Transverse colon (tissue), 4 donors: ENCODE data around the gene HIVEP1. TPM values are rescaled to one million over a fixed set of nuclear protein-coding genes. Genes with fewer than 3 reads are reported as not detected.

Experiments
- DNase-seq: peaks from one replicate; pipeline ENCODE4 v3.0.0-alpha.2; 2019
- H3K27ac ChIP-seq, 4 donors: fragments of 200-600 bp; sonication (generic); 2 replicates each; pipeline ENCODE4 v1.5.1; 2016 to 2018; ENCODE audit warnings: inconsistent platforms in 4 of 4
- H3K27me3 ChIP-seq: fragments of 200-600 bp; sonication (generic); 2 replicates; pipeline ENCODE4 v1.5.1; 2017; ENCODE audit warnings: inconsistent platforms
- H3K36me3 ChIP-seq, 4 donors: fragments of 200-600 bp; sonication (generic); 2 replicates each; pipeline ENCODE4 v1.5.1; 2017 to 2019; ENCODE audit warnings: inconsistent platforms in 4 of 4
- H3K4me1 ChIP-seq, 4 donors: fragments of 200-600 bp; sonication (generic); 2 replicates each; pipeline ENCODE4 v1.5.1; 2017 to 2020; ENCODE audit warnings: inconsistent platforms in 4 of 4
- H3K4me3 ChIP-seq, 4 donors: fragments of 200-600 bp; sonication (generic); 1 replicate in 1 of 4; 2 replicates in 3 of 4; pipeline versions ENCODE4 v1.5.1 to v1.6.1; 2017 to 2019; ENCODE audit warnings: inconsistent platforms in 4 of 4
- H3K9me3 ChIP-seq, 2 donors: fragments of 200-600 bp; sonication (generic); 2 replicates each; pipeline ENCODE4 v1.5.1; 2017 to 2019; ENCODE audit warnings: inconsistent platforms in 2 of 2
- EP300 ChIP-seq: sonication (generic); formaldehyde crosslinking; IDR thresholded peaks from one replicate; pipeline ENCODE4 v1.6.1; 2017; ENCODE audit warnings: antibody characterized with exemption, low read depth
- POLR2A ChIP-seq: fragments of 450-650 bp; IDR thresholded peaks from one replicate; pipeline ENCODE4 v1.6.1; 2016; ENCODE audit warnings: antibody characterized with exemption, mild to moderate bottlenecking, moderate library complexity
- POLR2AphosphoS5 ChIP-seq, 3 donors: sonication (generic); formaldehyde crosslinking; IDR thresholded peaks; one replicate each; pipeline ENCODE4 v1.6.1; 2016; ENCODE audit warnings: antibody characterized with exemption in 3 of 3
- WGBS, 2 donors: methylation state at CpG; one replicate each; pipeline ENCODE4 v1.1.5; 2018; ENCODE audit warnings: low coverage in 1 of 2; 5-methylcytosine and 5-hydroxymethylcytosine counted together
- in situ Hi-C, 4 donors: fragments of 200-750 bp; cut with MboI; loops; one replicate each; pipeline versions ENCODE4 v1.15.0 to v1.15.1; 2017; ENCODE audit warnings: low sequenced_read_pairs in 3 of 4, low pct_ligation_motif_present in 1 of 4, low pct_unique_long_range_greater_than_20kb in 1 of 4
- intact Hi-C: fragments of 100-400 bp; cut with DNase I; formaldehyde crosslinking; loops from one replicate; pipeline ENCODE4 v1.15.1; 2023; ENCODE audit warnings: low total_unique reads
- total RNA-seq, 4 donors: library from RNA; depleted of rRNA; stranded (reverse); fragments of >200 nt; gene quantifications; one replicate each; pipeline ENCODE4 v1.1.0, GENCODE V29; 2016
- TF ChIP-seq, protein P1 (sequence below), 5 experiments: fragments of 200-600 bp in 3 of 5; fragments of 450-650 bp in 2 of 5; sonication (generic) in 3 of 5; IDR thresholded peaks; 1 replicate in 2 of 5; 2 replicates in 3 of 5; pipeline ENCODE4 v1.5.1; 2016 to 2017; ENCODE audit warnings: antibody characterized with exemption in 5 of 5, inconsistent platforms in 3 of 5, mild to moderate bottlenecking in 2 of 5, moderate library complexity in 1 of 5

HIVEP1 gene
- total RNA-seq, 4 donors from 2014 or later, result 18.9 to 90.9 (median 30.5) TPM

DNA sequence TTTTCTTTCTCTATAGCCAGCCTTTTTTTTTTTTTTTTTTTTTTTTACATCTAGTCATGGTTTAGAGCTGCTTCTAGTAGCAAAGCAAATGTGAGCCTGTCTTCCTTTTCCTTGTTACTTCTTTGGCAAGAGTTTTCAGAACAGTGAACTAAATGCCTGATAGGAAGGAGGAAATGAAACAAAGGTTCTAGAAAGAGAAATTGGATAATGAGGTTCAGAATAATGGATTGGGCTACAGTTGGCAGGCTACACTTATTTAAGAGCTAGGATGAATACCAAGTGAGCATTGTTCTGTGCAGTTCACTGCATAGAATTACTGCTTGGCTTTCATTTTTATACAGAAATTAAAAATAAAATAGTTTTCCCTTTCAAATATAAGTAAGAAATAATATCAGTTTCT, 78.6 kb downstream of the HIVEP1 start:
- Histone ChIP-seq H3K27ac (no peak overlapping the region), H3K4me3 (no peak overlapping the region), H3K4me1 (peaks cover 0 to 14% (median 0%) of the 10 kb centered on the region in 4 donors), H3K9me3 (no peaks in the 10 kb centered on the region), H3K27me3 (no peaks in the 10 kb centered on the region), H3K36me3 (no peaks in the 10 kb centered on the region)
- TF ChIP-seq POLR2A (no peak), EP300 (no peak), POLR2AphosphoS5 (IDR thresholded peaks at IDR 0.05) (no peak)
- TF ChIP-seq, protein P1, sequence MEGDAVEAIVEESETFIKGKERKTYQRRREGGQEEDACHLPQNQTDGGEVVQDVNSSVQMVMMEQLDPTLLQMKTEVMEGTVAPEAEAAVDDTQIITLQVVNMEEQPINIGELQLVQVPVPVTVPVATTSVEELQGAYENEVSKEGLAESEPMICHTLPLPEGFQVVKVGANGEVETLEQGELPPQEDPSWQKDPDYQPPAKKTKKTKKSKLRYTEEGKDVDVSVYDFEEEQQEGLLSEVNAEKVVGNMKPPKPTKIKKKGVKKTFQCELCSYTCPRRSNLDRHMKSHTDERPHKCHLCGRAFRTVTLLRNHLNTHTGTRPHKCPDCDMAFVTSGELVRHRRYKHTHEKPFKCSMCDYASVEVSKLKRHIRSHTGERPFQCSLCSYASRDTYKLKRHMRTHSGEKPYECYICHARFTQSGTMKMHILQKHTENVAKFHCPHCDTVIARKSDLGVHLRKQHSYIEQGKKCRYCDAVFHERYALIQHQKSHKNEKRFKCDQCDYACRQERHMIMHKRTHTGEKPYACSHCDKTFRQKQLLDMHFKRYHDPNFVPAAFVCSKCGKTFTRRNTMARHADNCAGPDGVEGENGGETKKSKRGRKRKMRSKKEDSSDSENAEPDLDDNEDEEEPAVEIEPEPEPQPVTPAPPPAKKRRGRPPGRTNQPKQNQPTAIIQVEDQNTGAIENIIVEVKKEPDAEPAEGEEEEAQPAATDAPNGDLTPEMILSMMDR (IDR thresholded peaks at IDR 0.05), result no peak
- DNase-seq, result no peak
- in situ Hi-C loops (no loop called here), intact Hi-C loops (no loop called here)

DNA sequence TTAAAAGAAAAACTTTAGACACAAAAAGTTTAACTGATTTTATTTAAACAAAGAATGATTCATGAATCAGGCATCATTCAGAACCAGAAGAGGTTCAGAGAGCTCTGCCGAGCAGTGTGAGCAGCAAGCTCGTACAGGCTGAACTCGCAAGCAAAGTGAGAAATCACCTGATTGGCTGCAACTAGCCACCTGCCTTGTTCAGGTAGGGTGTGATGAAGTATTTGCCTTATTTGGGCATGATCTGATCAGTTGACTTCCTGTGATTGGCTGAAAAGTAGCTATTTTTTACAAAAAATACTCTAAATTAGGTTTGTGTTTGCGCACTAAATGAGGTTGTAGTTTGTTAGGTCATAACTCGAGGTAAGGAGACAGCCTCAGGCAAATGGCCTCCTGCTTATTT, 80.7 kb downstream of the HIVEP1 start:
- Histone ChIP-seq H3K4me3 (no peak overlapping the region), H3K9me3 (no peaks in the 10 kb centered on the region), H3K4me1 (peaks cover 0 to 10% (median 0%) of the 10 kb centered on the region in 4 donors), H3K36me3 (no peaks in the 10 kb centered on the region), H3K27ac (no peak overlapping the region), H3K27me3 (no peaks in the 10 kb centered on the region)
- no peak for DNase-seq
- WGBS, 2 donors, result 93 to 99% methylated on average over 5 of the region's 5 CpGs
- in situ Hi-C loops (no loop called here), intact Hi-C loops (no loop called here)
- TF ChIP-seq, protein P1 (IDR thresholded peaks at IDR 0.05), result no peak
- TF ChIP-seq POLR2A, result no peak
- no peak for TF ChIP-seq POLR2AphosphoS5 (IDR thresholded peaks at IDR 0.05)
- no peak for TF ChIP-seq EP300

DNA sequence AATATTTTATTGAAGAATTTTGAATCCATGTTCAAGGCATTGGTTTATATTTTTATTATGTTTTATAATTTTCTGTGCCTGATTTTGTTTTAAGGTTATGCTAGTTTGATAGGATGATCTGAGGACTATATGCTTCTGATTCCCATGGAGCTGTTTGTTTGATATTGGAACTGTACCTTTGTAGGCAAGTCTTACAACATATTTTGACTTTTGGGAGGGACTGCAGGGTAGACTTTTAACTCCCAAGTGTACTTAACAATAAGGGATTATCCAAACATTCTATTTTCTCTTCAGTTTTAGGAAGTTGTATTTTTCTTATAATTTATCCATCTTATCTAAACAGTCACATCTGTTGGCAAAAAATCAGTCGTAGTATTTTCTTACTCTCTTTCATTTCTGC, 82.6 kb downstream of the HIVEP1 start:
- no peak for TF ChIP-seq POLR2A
- TF ChIP-seq POLR2AphosphoS5 (IDR thresholded peaks at IDR 0.05), result no peak
- TF ChIP-seq, protein P1 (IDR thresholded peaks at IDR 0.05), result no peak
- TF ChIP-seq EP300, result no peak
- Histone ChIP-seq H3K27me3 (no peaks in the 10 kb centered on the region), H3K27ac (no peak overlapping the region), H3K9me3 (no peaks in the 10 kb centered on the region), H3K36me3 (no peaks in the 10 kb centered on the region), H3K4me1 (peaks cover 0 to 8% (median 0%) of the 10 kb centered on the region in 4 donors), H3K4me3 (no peak overlapping the region)
- WGBS, 2 donors, result 21 to 32% methylated on average over 1 of the region's 1 CpG
- in situ Hi-C loops (no loop called here), intact Hi-C loops (no loop called here)
- no peak for DNase-seq

DNA sequence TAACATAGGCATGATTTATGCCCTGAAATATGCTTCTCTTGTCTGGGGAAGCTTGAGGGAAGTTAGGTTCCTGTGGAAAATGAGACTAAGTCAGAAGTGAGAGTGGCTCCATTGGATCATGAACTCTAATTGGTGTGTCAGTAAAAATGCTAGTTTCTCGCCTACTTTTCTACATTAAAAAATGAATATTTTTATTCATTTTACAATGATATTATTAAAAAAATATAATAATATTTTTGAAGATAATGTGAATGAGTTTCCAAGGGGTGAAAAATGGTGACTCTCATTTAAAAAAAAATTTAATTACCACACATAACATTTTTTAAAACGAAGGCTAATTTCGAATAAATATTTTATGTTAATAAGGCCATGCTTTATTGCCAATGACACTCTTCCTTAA, 84.2 kb downstream of the HIVEP1 start:
- WGBS, 2 donors, result 92 to 96% methylated on average over 3 of the region's 3 CpGs
- no peak for DNase-seq
- intact Hi-C loops, result no loop called here
- Histone ChIP-seq H3K27ac (no peak overlapping the region), H3K27me3 (no peaks in the 10 kb centered on the region), H3K36me3 (no peaks in the 10 kb centered on the region), H3K4me1 (peaks cover 0 to 8% (median 0%) of the 10 kb centered on the region in 4 donors), H3K9me3 (no peaks in the 10 kb centered on the region), H3K4me3 (no peak overlapping the region)
- TF ChIP-seq POLR2AphosphoS5 (IDR thresholded peaks at IDR 0.05) (no peak), EP300 (no peak), POLR2A (no peak)
- TF ChIP-seq, protein P1 (IDR thresholded peaks at IDR 0.05), result no peak
- in situ Hi-C loops, result no loop called here
